ENCODE data around the gene CLRN3. TPM values are rescaled to one million over a fixed set of nuclear protein-coding genes. Genes with fewer than 3 reads are reported as not detected.

The CLRN3 gene
- total and polyA plus RNA-seq, 8 donors, result 0.18 to 0.84 (median 0.50) TPM; not detected in 2

- H3K4me1 ChIP-seq, result no peaks in the 10 kb centered on the region
- no peak overlapping the region for H3K4me3 ChIP-seq
- FAIRE-seq (no peak), DNase-seq (no peak), ATAC-seq (no peak)
- no peak overlapping the region for H3K27ac ChIP-seq
- intact Hi-C loops (cut with DNase I), result no loop called here
- H3K36me3 ChIP-seq, result no peaks in the 10 kb centered on the region
- no peaks in the 10 kb centered on the region for H3K27me3 ChIP-seq
- H3K9me3 ChIP-seq, result no peaks in the 10 kb centered on the region
- no peak for TF ChIP-seq CTCF (IDR thresholded peaks at IDR 0.05)
- 66 to 78% methylated on average over 6 of the region's 6 CpGs for WGBS, 2 donors
These were observed 55.8 kb downstream of the CLRN3 start for GRCh38 chr10:127836966-127837365.

- Histone ChIP-seq H3K36me3 (no peaks in the 10 kb centered on the region), H3K27ac (no peak overlapping the region), H3K9me3 (no peaks in the 10 kb centered on the region), H3K27me3 (no peaks in the 10 kb centered on the region), H3K4me1 (no peaks in the 10 kb centered on the region), H3K4me3 (no peak overlapping the region)
- intact Hi-C loops (cut with DNase I), result no loop called here
- ATAC-seq, result no peak
- TF ChIP-seq CTCF (IDR thresholded peaks at IDR 0.05), result no peak
- no peak for FAIRE-seq
- DNase-seq, result no peak
- WGBS, 2 donors, result 61 to 86% methylated on average over 4 of the region's 4 CpGs
These were observed 56.6 kb downstream of the CLRN3 start for GRCh38 chr10:127836176-127836575.

GRCh38 chr10:127834791-127835190 lies 58.0 kb downstream of the CLRN3 start:
- H3K4me1 ChIP-seq, result no peaks in the 10 kb centered on the region
- FAIRE-seq (no peak), DNase-seq (no peak), ATAC-seq (no peak)
- no peak for TF ChIP-seq CTCF (IDR thresholded peaks at IDR 0.05)
- H3K27ac ChIP-seq, result no peak overlapping the region
- no peak overlapping the region for H3K4me3 ChIP-seq
- H3K27me3 ChIP-seq, result no peaks in the 10 kb centered on the region
- intact Hi-C loops (cut with DNase I), result no loop called here
- no peaks in the 10 kb centered on the region for H3K9me3 ChIP-seq
- H3K36me3 ChIP-seq, result no peaks in the 10 kb centered on the region
- WGBS, 2 donors, result 58 to 70% methylated on average over 4 of the region's 4 CpGs

- H3K9me3 ChIP-seq, result no peaks in the 10 kb centered on the region
- H3K27ac ChIP-seq, result no peak overlapping the region
- no peaks in the 10 kb centered on the region for H3K27me3 ChIP-seq
- H3K4me1 ChIP-seq, result no peaks in the 10 kb centered on the region
- no peaks in the 10 kb centered on the region for H3K36me3 ChIP-seq
- WGBS, 2 donors, result 61 to 68% methylated on average over 7 of the region's 7 CpGs
- ATAC-seq (no peak), FAIRE-seq (no peak), DNase-seq (no peak)
- no peak overlapping the region for H3K4me3 ChIP-seq
- TF ChIP-seq CTCF (IDR thresholded peaks at IDR 0.05), result no peak
- intact Hi-C loops (cut with DNase I), result no loop called here
These were observed 58.5 kb downstream of the CLRN3 start for GRCh38 chr10:127834221-127834620.

GRCh38 chr10:127833804-127834203 lies 58.9 kb downstream of the CLRN3 start:
- no peak for TF ChIP-seq CTCF (IDR thresholded peaks at IDR 0.05)
- DNase-seq, result no peak
- Histone ChIP-seq H3K36me3 (no peaks in the 10 kb centered on the region), H3K27ac (no peak overlapping the region), H3K9me3 (no peaks in the 10 kb centered on the region), H3K4me1 (no peaks in the 10 kb centered on the region), H3K4me3 (no peak overlapping the region), H3K27me3 (no peaks in the 10 kb centered on the region)
- WGBS, 2 donors, result 42 to 58% methylated on average over 7 of the region's 7 CpGs
- no peak for FAIRE-seq
- intact Hi-C loops (cut with DNase I), result no loop called here
- ATAC-seq, result no peak

All from pancreas (tissue), 10 donors.